GM21619 (cell line): ENCODE measurements around the gene SIL1.
"Not testable (repeated sequence)": the region's sequence is repeated elsewhere in the genome, so short reads cannot be mapped to it uniquely, and the experiment has no call there.

Experiments used
- ATAC-seq: cut with Tn5 transposase; IDR thresholded peaks from one replicate; pipeline ENCODE4 v1.9.1; 2021; ENCODE audit not compliant: unreplicated experiment

Gene SIL1

DNA sequence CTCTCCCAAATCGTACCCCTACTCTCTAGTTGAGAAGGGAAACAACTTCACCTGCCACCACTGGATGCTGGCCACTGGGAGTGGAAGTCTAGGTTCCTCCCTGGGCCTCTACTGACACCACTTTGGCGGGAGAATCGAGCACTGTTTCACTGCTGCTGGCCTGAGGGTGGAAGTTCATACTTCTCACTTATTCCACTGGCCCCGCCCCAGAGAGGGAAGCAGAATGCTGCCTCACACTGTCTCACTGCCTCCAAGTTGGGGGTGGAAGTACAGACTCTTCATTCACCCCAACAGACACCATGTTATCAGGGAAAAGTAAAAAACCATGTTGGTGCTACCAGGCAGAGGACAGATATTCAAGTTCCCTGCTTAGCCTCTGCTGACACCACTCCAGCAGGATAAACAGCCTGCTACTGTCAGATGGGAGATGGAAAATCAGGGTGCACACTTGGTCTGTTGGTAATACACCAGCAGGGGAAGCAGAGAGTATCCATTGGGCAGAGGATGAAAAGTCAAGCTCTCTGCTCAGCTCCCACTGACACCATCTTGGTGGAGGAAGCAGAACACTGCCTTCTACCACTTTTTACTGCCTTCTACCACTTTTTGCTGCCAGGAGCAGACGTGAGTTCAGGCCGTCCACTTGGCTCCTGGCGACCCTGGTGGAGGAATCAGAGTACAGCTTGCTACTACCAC is 159.4 kb downstream of the SIL1 start:
- ATAC-seq, result no peak

- ATAC-seq, result no peak
Observed at GRCh38 chr5:139037732-139038131, 160.4 kb downstream of the SIL1 start.

DNA sequence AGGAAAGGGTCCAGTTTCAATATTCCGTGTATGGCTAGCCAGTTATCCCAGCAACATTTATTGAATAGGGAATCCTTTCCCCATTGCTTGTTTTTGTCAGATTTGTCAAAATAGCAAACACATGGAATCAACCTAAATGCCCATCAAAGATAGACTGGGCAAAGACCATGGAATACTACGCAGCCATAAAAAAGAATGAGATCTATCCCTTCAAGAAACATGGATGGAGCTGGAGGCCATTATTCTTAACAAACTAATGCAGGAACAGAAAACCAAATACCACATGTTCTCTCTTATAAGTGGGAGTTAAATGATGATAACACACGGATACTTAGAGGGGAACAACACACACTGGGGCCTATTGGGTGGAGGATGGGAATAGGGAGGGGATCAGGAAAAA is 161.8 kb downstream of the SIL1 start:
- not testable (repeated sequence) for ATAC-seq

- no peak for ATAC-seq
Observed at GRCh38 chr5:139027150-139027549, 171.0 kb downstream of the SIL1 start.

GRCh38 chr5:139025651-139026050 is 172.5 kb downstream of the SIL1 start:
- no peak for ATAC-seq

- no peak for ATAC-seq
Observed at GRCh38 chr5:139023286-139023685, 174.9 kb downstream of the SIL1 start.

GRCh38 chr5:139022528-139022927 is 175.6 kb downstream of the SIL1 start:
- no peak for ATAC-seq

- no peak for ATAC-seq
Observed at GRCh38 chr5:139021346-139021745, 176.8 kb downstream of the SIL1 start.

- ATAC-seq, result no peak
Observed at GRCh38 chr5:139019880-139020279, 178.3 kb downstream of the SIL1 start.

DNA sequence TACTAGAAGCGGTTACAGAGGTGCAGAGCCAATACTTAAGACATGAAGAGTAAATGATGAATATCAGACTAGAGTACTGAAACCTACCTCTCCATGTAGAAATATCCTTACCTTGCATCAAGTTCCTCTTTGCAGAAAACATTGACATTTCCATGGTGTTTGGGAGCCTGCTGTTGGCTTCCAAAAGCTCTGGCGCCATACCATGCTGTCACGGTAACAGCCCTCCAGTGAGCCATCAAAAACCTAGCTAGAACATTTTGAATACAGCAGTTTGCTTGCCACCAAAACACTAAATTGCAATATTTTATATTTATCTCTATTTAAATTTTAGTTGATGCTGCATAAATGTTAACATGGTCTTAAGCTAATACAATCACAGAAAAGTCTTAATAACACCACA is 179.0 kb downstream of the SIL1 start:
- ATAC-seq, result no peak

GRCh38 chr5:139017624-139018023 is 180.5 kb downstream of the SIL1 start:
- no peak for ATAC-seq

- no peak for ATAC-seq
Observed at GRCh38 chr5:139016186-139016585, 182.0 kb downstream of the SIL1 start.

GRCh38 chr5:139014726-139015125 is 183.4 kb downstream of the SIL1 start:
- ATAC-seq, result no peak

DNA sequence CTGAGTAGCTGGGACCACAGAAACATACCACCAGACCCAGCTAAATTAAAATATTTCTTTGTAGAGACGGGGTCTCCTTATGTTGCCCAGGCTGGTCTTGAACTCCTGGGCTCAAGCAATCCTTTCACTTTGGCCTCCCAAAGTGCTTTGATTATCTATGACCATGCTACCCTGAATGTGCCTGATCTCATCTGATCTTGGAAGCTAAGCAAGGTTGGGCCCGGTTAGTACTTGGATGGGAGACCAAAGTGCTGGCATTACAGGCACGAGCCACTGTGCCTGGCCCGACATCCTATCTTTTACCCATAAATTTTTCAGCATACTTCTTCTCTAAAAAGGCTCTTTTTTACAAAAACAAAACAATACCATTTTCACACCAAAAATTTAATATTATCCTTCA is 186.0 kb downstream of the SIL1 start:
- no peak for ATAC-seq

GRCh38 chr5:139011156-139011555 is 187.0 kb downstream of the SIL1 start:
- not testable (repeated sequence) for ATAC-seq

GRCh38 chr5:139004374-139005307 is 193.5 kb downstream of the SIL1 start:
- ATAC-seq, result no peak

GRCh38 chr5:138999674-139000073 is 198.5 kb downstream of the SIL1 start:
- no peak for ATAC-seq

GRCh38 chr5:138998521-138998920 is 199.6 kb downstream of the SIL1 start:
- ATAC-seq, result no peak

- no peak for ATAC-seq
Observed at GRCh38 chr5:138996120-138996519, 202.0 kb downstream of the SIL1 start.

GRCh38 chr5:138990986-138991590 is 207.1 kb downstream of the SIL1 start:
- no peak for ATAC-seq

GRCh38 chr5:138989720-138990119 is 208.4 kb downstream of the SIL1 start:
- ATAC-seq, result no peak
